ENCODE measurements around the gene CMTM6.

CMTM6 gene

DNA sequence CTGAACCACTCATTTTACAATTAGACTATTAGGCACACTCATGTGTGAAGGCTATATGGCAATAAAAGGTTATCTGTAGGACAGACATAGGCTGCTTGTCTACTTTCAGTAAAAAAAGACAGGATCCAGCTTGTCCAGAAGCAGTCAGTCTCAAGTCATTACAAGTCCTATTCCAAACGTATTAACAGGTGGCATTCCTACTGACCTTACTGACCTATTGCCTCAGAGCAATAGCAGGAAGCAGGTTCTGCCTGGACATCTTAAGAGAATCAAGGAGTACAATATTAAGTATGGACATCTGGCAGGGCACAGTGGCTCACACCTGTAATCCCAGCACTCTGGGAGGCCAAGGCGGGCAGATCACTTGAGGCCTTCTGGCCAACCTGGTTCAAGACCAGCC is 7.0 kb downstream of the CMTM6 start:
- H3K27ac ChIP-seq (ENCODE audit: extremely low read depth, low read depth, low read length): no peak overlapping the region
- H3K36me3 ChIP-seq (ENCODE audit: control insufficient read depth in 2 of 2, insufficient read depth in 1 of 2, low read length in 2 of 2): peaks cover 0 to 5% of the 10 kb centered on the region in 2 experiments; a peak in 1 of 3 replicates
- TF ChIP-seq ZNF184 (tag by site-specific recombination; IDR thresholded peaks at IDR 0.05) (no peak), SCRT2 (tag by site-specific recombination; IDR thresholded peaks at IDR 0.05) (0 out of 2 replicates have a peak, but pooled peaks have one; percentile 20), ZNF112 (tag by site-specific recombination; IDR thresholded peaks at IDR 0.05) (no peak), ZNF654 (tag by site-specific recombination; IDR thresholded peaks at IDR 0.05; ENCODE audit: low read depth) (no peak), SCRT1 (tag by site-specific recombination; IDR thresholded peaks at IDR 0.05; ENCODE audit: borderline replicate concordance) (0 out of 2 replicates have a peak, but pooled peaks have one; percentile 30)
- TF ChIP-seq, protein P1, sequence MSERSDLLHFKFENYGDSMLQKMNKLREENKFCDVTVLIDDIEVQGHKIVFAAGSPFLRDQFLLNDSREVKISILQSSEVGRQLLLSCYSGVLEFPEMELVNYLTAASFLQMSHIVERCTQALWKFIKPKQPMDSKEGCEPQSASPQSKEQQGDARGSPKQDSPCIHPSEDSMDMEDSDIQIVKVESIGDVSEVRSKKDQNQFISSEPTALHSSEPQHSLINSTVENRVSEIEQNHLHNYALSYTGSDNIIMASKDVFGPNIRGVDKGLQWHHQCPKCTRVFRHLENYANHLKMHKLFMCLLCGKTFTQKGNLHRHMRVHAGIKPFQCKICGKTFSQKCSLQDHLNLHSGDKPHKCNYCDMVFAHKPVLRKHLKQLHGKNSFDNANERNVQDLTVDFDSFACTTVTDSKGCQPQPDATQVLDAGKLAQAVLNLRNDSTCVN (tag by site-specific recombination; optimal IDR thresholded peaks at IDR 0.05): no peak
- TF ChIP-seq, protein P2, sequence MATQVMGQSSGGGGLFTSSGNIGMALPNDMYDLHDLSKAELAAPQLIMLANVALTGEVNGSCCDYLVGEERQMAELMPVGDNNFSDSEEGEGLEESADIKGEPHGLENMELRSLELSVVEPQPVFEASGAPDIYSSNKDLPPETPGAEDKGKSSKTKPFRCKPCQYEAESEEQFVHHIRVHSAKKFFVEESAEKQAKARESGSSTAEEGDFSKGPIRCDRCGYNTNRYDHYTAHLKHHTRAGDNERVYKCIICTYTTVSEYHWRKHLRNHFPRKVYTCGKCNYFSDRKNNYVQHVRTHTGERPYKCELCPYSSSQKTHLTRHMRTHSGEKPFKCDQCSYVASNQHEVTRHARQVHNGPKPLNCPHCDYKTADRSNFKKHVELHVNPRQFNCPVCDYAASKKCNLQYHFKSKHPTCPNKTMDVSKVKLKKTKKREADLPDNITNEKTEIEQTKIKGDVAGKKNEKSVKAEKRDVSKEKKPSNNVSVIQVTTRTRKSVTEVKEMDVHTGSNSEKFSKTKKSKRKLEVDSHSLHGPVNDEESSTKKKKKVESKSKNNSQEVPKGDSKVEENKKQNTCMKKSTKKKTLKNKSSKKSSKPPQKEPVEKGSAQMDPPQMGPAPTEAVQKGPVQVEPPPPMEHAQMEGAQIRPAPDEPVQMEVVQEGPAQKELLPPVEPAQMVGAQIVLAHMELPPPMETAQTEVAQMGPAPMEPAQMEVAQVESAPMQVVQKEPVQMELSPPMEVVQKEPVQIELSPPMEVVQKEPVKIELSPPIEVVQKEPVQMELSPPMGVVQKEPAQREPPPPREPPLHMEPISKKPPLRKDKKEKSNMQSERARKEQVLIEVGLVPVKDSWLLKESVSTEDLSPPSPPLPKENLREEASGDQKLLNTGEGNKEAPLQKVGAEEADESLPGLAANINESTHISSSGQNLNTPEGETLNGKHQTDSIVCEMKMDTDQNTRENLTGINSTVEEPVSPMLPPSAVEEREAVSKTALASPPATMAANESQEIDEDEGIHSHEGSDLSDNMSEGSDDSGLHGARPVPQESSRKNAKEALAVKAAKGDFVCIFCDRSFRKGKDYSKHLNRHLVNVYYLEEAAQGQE (tag by site-specific recombination; IDR thresholded peaks at IDR 0.05): no peak
- no peak overlapping the region for H3K4me3 ChIP-seq (ENCODE audit: low read depth, low read length)
- no peaks in the 10 kb centered on the region for H3K9me3 ChIP-seq (ENCODE audit: control insufficient read depth, insufficient read depth, low read depth, low read length)
- ChIA-PET CTCF (interaction anchor here (0.6 kb wide), 1 partner anchor 14 kb away, joined by 7 read pairs; no protein-coding TSS in a partner anchor), POLR2A (no interaction called here)
- peaks cover 4% of the 10 kb centered on the region; the same call in 1 of the 2 replicates for H3K4me1 ChIP-seq (ENCODE audit: control insufficient read depth, insufficient read depth, low read length)

DNA sequence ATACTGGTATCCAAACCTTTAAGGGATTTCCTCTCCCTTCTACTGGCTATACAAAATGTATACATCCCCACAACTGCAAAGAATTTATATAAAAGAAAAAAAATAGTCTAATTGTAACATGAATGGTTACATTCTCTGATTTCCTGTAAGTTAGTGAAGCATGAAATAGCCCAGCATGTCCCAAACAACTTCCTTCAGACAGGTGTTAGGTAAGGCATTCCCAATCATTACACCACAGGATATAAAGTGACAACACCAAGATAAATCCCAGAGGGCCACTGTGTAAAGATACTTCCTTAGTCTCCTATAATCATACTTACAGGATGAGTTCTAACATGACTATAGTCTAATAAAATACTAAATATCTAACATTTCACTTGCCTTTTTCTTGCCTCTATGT is 7.6 kb downstream of the CMTM6 start:
- no peak overlapping the region for H3K27ac ChIP-seq (ENCODE audit: extremely low read depth, low read depth, low read length)

GRCh38 chr3:32493437-32494414 is 8.9 kb downstream of the CMTM6 start:
- POLR2A ChIA-PET: no interaction called here
- no peak overlapping the region for H3K27ac ChIP-seq (ENCODE audit: extremely low read depth, low read depth, low read length)
- H3K36me3 ChIP-seq (ENCODE audit: control insufficient read depth in 2 of 2, insufficient read depth in 1 of 2, low read length in 2 of 2): peaks cover 0 to 5% of the 10 kb centered on the region in 2 experiments; a peak in 1 of 3 replicates
- H3K4me1 ChIP-seq (ENCODE audit: control insufficient read depth, insufficient read depth, low read length): no peaks in the 10 kb centered on the region
- H3K4me3 ChIP-seq (ENCODE audit: low read depth, low read length): no peak overlapping the region
- H3K9me3 ChIP-seq (ENCODE audit: control insufficient read depth, insufficient read depth, low read depth, low read length): no peaks in the 10 kb centered on the region
- CTCF ChIA-PET: interaction anchor here (0.9 kb wide), 1 partner anchor 26 kb away, joined by 4 read pairs; no protein-coding TSS in a partner anchor
- peak; percentile 64 for TF ChIP-seq EGR2 (tag by site-specific recombination; IDR thresholded peaks at IDR 0.05; ENCODE audit: low read depth)
- peak; percentile 50 for TF ChIP-seq ZFHX2 (tag by site-specific recombination; conservative IDR thresholded peaks at IDR 0.05)
- no peak for TF ChIP-seq HOXC10 (CRISPR knock-in tag; IDR thresholded peaks at IDR 0.05)
- TF ChIP-seq ZNF2 (tag by site-specific recombination; IDR thresholded peaks at IDR 0.05): no peak
- no peak for TF ChIP-seq PBX3 (CRISPR knock-in tag; IDR thresholded peaks at IDR 0.05)
- TF ChIP-seq, protein P3, sequence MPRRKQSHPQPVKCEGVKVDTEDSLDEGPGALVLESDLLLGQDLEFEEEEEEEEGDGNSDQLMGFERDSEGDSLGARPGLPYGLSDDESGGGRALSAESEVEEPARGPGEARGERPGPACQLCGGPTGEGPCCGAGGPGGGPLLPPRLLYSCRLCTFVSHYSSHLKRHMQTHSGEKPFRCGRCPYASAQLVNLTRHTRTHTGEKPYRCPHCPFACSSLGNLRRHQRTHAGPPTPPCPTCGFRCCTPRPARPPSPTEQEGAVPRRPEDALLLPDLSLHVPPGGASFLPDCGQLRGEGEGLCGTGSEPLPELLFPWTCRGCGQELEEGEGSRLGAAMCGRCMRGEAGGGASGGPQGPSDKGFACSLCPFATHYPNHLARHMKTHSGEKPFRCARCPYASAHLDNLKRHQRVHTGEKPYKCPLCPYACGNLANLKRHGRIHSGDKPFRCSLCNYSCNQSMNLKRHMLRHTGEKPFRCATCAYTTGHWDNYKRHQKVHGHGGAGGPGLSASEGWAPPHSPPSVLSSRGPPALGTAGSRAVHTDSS (tag by site-specific recombination; IDR thresholded peaks at IDR 0.05): no peak
- no peak for TF ChIP-seq SETDB1 (IDR thresholded peaks at IDR 0.05; ENCODE audit: insufficient read length, low read length)

More for the DNA sequence above, 7.6 kb downstream of the CMTM6 start:
- CTCF ChIA-PET: no interaction called here
- TF ChIP-seq ZNF2 (tag by site-specific recombination; IDR thresholded peaks at IDR 0.05) (no peak), ZNF660 (tag by site-specific recombination; IDR thresholded peaks at IDR 0.05) (no peak), KLF10 (tag by site-specific recombination; IDR thresholded peaks at IDR 0.05) (no peak), ZNF239 (tag by site-specific recombination; IDR thresholded peaks at IDR 0.05) (no peak), ZNF292 (tag by site-specific recombination; IDR thresholded peaks at IDR 0.05; ENCODE audit: borderline replicate concordance, low read depth) (no peak), ZNF174 (tag by site-specific recombination; IDR thresholded peaks at IDR 0.05) (no peak), ZNF366 (tag by site-specific recombination; conservative IDR thresholded peaks at IDR 0.05) (no peak), ZNF221 (tag by site-specific recombination; IDR thresholded peaks at IDR 0.05; ENCODE audit: borderline replicate concordance) (no peak), ZNF433 (tag by site-specific recombination; IDR thresholded peaks at IDR 0.05; ENCODE audit: low read depth) (no peak), ZNF19 (tag by site-specific recombination; IDR thresholded peaks at IDR 0.05; ENCODE audit: low read depth) (no peak), ZNF571 (tag by site-specific recombination; IDR thresholded peaks at IDR 0.05) (no peak)
- Histone ChIP-seq H3K9me3 (ENCODE audit: control insufficient read depth, insufficient read depth, low read depth, low read length) (no peaks in the 10 kb centered on the region), H3K4me1 (ENCODE audit: control insufficient read depth, insufficient read depth, low read length) (peaks cover 4% of the 10 kb centered on the region; the same call in 1 of the 2 replicates), H3K4me3 (ENCODE audit: low read depth, low read length) (no peak overlapping the region), H3K36me3 (ENCODE audit: control insufficient read depth in 2 of 2, insufficient read depth in 1 of 2, low read length in 2 of 2) (peaks cover 0 to 5% of the 10 kb centered on the region in 2 experiments; a peak in 1 of 3 replicates)
- POLR2A ChIA-PET: no interaction called here

Data from HEK293 (cell line).